Osteoblast (primary cell): ENCODE results near the gene TMEM266. TPM values are rescaled to one million over a fixed set of nuclear protein-coding genes. Genes with fewer than 3 reads are reported as not detected.

Experiments
- DNase-seq: peaks from one replicate; pipeline ENCODE4 v3.0.0; 2011; ENCODE audit warnings: low spot score, mixed read lengths; ENCODE audit not compliant: insufficient read length; ENCODE audit errors: missing footprints
- H2AFZ ChIP-seq: 2 replicates; pipeline ENCODE4 v1.6.0; 2011; ENCODE audit warnings: mild to moderate bottlenecking, low read length
- H3K27ac ChIP-seq: 2 replicates; pipeline ENCODE4 v1.5.1; 2011; ENCODE audit warnings: mild to moderate bottlenecking, low read depth, low read length, moderate library complexity
- H3K27me3 ChIP-seq: 2 replicates; pipeline ENCODE4 v1.6.0; 2012; ENCODE audit warnings: mild to moderate bottlenecking, control low read depth, inconsistent platforms, low read length, moderate library complexity; ENCODE audit not compliant: insufficient read depth
- H3K36me3 ChIP-seq: 2 replicates; pipeline ENCODE4 v1.5.1; 2011; ENCODE audit warnings: mild to moderate bottlenecking, low read length, control low read depth, moderate library complexity; ENCODE audit not compliant: insufficient read depth
- H3K4me1 ChIP-seq: 2 replicates; pipeline ENCODE4 v1.5.1; 2011; ENCODE audit warnings: mild to moderate bottlenecking, low read length, control low read depth, moderate library complexity; ENCODE audit not compliant: insufficient read depth
- H3K4me2 ChIP-seq: 2 replicates; pipeline ENCODE4 v1.6.0; 2011; ENCODE audit warnings: mild to moderate bottlenecking, low read length; ENCODE audit not compliant: insufficient read depth
- H3K4me3 ChIP-seq: fragments of 200-600 bp; sonication (generic); 3 replicates; pipeline ENCODE4 v1.5.1; 2012; ENCODE audit warnings: mild to moderate bottlenecking, low read length, inconsistent platforms; ENCODE audit not compliant: insufficient read depth
- H3K79me2 ChIP-seq: 2 replicates; pipeline ENCODE4 v1.6.0; 2012; ENCODE audit warnings: mild to moderate bottlenecking, low read length, control low read depth, inconsistent platforms; ENCODE audit not compliant: insufficient read depth
- H3K9me3 ChIP-seq: 2 replicates; pipeline ENCODE4 v1.5.1; 2011; ENCODE audit warnings: low read depth, low read length, control low read depth
- H4K20me1 ChIP-seq: 2 replicates; pipeline ENCODE4 v1.6.0; 2012; ENCODE audit warnings: mild to moderate bottlenecking, low read length, control low read depth; ENCODE audit not compliant: insufficient read depth
- total RNA-seq: library from RNA; depleted of rRNA; stranded (reverse); fragments of >200 nt; gene quantifications from 2 replicates; pipeline ENCODE4 v1.2.3, GENCODE V29; 2012
- TF ChIP-seq, protein P1 (sequence below): IDR thresholded peaks from 2 replicates; pipeline ENCODE4 v1.5.1; 2011; ENCODE audit warnings: mild to moderate bottlenecking, low read depth, low read length, moderate library complexity; ENCODE audit errors: extremely low read depth

The TMEM266 gene
- total RNA-seq, 1 donor, result not detected

GRCh38 chr15:76135516-76135915, 75.7 kb downstream of the TMEM266 start:
- Histone ChIP-seq H3K4me3 (no peak overlapping the region), H3K4me2 (no peak overlapping the region), H3K36me3 (no peaks in the 10 kb centered on the region), H3K4me1 (peaks cover 5% of the 10 kb centered on the region), H3K79me2 (no peaks in the 10 kb centered on the region), H3K9me3 (no peaks in the 10 kb centered on the region), H4K20me1 (no peaks in the 10 kb centered on the region), H2AFZ (no peak overlapping the region), H3K27ac (no peak overlapping the region), H3K27me3 (peaks cover 14% of the 10 kb centered on the region)
- TF ChIP-seq, protein P1, sequence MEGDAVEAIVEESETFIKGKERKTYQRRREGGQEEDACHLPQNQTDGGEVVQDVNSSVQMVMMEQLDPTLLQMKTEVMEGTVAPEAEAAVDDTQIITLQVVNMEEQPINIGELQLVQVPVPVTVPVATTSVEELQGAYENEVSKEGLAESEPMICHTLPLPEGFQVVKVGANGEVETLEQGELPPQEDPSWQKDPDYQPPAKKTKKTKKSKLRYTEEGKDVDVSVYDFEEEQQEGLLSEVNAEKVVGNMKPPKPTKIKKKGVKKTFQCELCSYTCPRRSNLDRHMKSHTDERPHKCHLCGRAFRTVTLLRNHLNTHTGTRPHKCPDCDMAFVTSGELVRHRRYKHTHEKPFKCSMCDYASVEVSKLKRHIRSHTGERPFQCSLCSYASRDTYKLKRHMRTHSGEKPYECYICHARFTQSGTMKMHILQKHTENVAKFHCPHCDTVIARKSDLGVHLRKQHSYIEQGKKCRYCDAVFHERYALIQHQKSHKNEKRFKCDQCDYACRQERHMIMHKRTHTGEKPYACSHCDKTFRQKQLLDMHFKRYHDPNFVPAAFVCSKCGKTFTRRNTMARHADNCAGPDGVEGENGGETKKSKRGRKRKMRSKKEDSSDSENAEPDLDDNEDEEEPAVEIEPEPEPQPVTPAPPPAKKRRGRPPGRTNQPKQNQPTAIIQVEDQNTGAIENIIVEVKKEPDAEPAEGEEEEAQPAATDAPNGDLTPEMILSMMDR, result no peak
- no peak for DNase-seq

- Histone ChIP-seq H3K79me2 (no peaks in the 10 kb centered on the region), H4K20me1 (no peaks in the 10 kb centered on the region), H3K27ac (no peak overlapping the region), H2AFZ (no peak overlapping the region), H3K4me3 (no peak overlapping the region), H3K36me3 (no peaks in the 10 kb centered on the region), H3K27me3 (peaks cover 18% of the 10 kb centered on the region), H3K9me3 (no peaks in the 10 kb centered on the region), H3K4me1 (peaks cover 5% of the 10 kb centered on the region), H3K4me2 (no peak overlapping the region)
- TF ChIP-seq, protein P1, result no peak
- DNase-seq, result no peak
These were observed 78.7 kb downstream of the TMEM266 start for GRCh38 chr15:76138436-76138835.

DNA sequence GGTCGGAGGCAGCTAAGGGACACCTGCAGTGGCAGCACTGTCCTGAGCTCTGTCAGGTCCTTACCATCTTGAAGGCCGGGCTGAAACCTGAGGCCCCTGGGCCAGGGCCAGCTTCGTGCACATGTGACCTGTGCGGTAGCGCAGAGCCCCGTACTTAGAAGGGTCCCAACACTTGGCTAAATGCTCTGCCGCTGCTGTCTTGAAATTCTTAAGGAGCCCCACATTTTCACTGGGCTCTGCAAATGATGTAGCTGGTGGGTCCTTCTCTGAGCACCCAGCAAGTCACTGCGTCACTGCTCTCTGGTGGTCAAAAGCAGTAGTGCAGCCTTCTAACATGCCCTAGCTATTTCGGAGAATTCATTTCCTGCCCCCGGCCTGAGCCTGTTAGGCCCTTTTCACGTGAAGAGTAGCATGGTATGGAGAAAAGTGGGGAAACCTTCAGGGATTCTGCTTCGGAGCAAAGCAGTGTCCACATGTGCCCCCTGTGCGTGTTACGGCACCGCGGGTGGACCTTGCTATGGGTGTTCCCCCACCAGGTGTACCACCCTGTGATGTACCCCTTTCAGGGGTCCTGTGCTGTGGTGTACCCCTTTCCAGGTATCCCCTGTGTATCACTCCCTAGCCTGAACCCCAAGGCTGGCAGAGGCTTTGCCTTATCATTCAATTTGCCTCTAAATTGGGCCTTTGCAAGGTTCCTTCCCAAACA, 79.7 kb downstream of the TMEM266 start:
- Histone ChIP-seq H3K27ac (no peak overlapping the region), H3K4me3 (peak overlapping the region; percentile 45), H3K27me3 (peaks cover 19% of the 10 kb centered on the region), H3K4me2 (peak overlapping the region; percentile 60), H3K9me3 (no peaks in the 10 kb centered on the region), H3K4me1 (peaks cover 5% of the 10 kb centered on the region), H4K20me1 (no peaks in the 10 kb centered on the region), H3K79me2 (no peaks in the 10 kb centered on the region), H2AFZ (peak overlapping the region; percentile 84), H3K36me3 (no peaks in the 10 kb centered on the region)
- TF ChIP-seq, protein P1, result peak; percentile 93
- peak; percentile 95 for DNase-seq

- peak overlapping the region; percentile 84 for H2AFZ ChIP-seq
- peaks cover 25% of the 10 kb centered on the region for H3K27me3 ChIP-seq
- peaks cover 5% of the 10 kb centered on the region for H3K4me1 ChIP-seq
- H3K79me2 ChIP-seq, result no peaks in the 10 kb centered on the region
- no peaks in the 10 kb centered on the region for H3K9me3 ChIP-seq
- no peak overlapping the region for H3K27ac ChIP-seq
- DNase-seq, result no peak
- H3K4me2 ChIP-seq, result peak overlapping the region; percentile 60
- H4K20me1 ChIP-seq, result no peaks in the 10 kb centered on the region
- TF ChIP-seq, protein P1, result no peak
- peak overlapping the region; percentile 45 for H3K4me3 ChIP-seq
- H3K36me3 ChIP-seq, result no peaks in the 10 kb centered on the region
These were observed 80.3 kb downstream of the TMEM266 start for GRCh38 chr15:76140074-76140464.
